ENCODE data around the gene SP3. TPM values are rescaled to one million over a fixed set of nuclear protein-coding genes. Genes with fewer than 3 reads are reported as not detected.
A peak's percentile ranks its signal among the peaks of the same experiment; 100 is the strongest.

The SP3 gene
- 96.9 and 110 TPM in 2 replicates for total RNA-seq (2014; rRNA removed; shearing (Covaris generic))
- 21.9 and 24.1 TPM in 2 replicates for polyA plus RNA-seq (2016; fragmentation: Nextera tagmentation; extraction: Ambion mirVana)
- long read RNA-seq, full-length matches to known transcripts: 7 of 11 reads
- long read RNA-seq, partial matches to known transcripts: 3 of 11 reads
- long read RNA-seq, other reads (novel, unspliced or antisense): 1 of 11 reads

DNA sequence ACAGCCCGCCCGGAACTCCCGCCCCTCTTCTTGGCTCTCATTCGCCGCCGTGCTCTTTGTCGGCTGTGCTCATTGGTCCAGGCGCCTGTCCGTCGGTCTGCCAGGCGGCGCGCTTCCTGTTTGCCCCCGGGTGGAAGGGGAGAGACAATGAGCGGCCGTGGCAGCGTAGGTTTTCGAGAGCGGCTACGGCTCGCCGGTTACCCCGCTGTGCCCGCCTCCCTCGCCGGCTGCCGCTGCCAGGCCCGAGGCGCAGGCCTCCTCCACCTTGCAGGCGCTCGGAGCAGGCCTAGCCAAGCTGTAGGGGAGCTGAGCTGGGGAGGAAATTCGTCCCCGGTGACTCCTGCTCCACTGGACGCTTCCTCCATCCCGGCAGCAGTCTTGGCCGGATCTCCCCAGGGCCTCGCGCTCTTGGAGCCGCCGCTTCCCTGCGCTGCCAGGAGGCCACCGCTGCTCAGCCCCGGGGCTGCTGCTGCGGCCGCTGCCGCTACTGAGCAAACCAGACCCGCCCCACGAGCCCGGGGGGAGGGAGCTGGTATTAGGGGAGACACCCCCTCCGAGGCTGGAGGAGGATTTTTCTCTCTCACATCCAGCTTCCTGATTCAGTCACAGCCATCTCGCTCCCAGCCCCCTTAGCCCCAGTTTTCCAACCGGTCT is at the start of gene SP3:
SP3 (minus strand) TSS at position 2 of the 654 bp plus-strand sequence. CDS start 202 bp downstream, outside the sequence.
- H3F3A ChIP-seq (replicated peaks; ENCODE audit: low read depth): no peaks in the 10 kb centered on the region; the same call in 1 of the 2 replicates
- TF ChIP-seq CREB1 (CRISPR knock-in tag; IDR thresholded peaks at IDR 0.05; ENCODE audit: low read depth): no peak
- TF ChIP-seq ZNF114 (CRISPR knock-in tag; IDR thresholded peaks at IDR 0.05): no peak
- TF ChIP-seq, protein P1, sequence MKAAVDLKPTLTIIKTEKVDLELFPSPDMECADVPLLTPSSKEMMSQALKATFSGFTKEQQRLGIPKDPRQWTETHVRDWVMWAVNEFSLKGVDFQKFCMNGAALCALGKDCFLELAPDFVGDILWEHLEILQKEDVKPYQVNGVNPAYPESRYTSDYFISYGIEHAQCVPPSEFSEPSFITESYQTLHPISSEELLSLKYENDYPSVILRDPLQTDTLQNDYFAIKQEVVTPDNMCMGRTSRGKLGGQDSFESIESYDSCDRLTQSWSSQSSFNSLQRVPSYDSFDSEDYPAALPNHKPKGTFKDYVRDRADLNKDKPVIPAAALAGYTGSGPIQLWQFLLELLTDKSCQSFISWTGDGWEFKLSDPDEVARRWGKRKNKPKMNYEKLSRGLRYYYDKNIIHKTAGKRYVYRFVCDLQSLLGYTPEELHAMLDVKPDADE (IDR thresholded peaks at IDR 0.05): no peak
- no peak for TF ChIP-seq ZNF331 (CRISPR knock-in tag; IDR thresholded peaks at IDR 0.05; ENCODE audit: low read depth)
- TF ChIP-seq, protein P2, sequence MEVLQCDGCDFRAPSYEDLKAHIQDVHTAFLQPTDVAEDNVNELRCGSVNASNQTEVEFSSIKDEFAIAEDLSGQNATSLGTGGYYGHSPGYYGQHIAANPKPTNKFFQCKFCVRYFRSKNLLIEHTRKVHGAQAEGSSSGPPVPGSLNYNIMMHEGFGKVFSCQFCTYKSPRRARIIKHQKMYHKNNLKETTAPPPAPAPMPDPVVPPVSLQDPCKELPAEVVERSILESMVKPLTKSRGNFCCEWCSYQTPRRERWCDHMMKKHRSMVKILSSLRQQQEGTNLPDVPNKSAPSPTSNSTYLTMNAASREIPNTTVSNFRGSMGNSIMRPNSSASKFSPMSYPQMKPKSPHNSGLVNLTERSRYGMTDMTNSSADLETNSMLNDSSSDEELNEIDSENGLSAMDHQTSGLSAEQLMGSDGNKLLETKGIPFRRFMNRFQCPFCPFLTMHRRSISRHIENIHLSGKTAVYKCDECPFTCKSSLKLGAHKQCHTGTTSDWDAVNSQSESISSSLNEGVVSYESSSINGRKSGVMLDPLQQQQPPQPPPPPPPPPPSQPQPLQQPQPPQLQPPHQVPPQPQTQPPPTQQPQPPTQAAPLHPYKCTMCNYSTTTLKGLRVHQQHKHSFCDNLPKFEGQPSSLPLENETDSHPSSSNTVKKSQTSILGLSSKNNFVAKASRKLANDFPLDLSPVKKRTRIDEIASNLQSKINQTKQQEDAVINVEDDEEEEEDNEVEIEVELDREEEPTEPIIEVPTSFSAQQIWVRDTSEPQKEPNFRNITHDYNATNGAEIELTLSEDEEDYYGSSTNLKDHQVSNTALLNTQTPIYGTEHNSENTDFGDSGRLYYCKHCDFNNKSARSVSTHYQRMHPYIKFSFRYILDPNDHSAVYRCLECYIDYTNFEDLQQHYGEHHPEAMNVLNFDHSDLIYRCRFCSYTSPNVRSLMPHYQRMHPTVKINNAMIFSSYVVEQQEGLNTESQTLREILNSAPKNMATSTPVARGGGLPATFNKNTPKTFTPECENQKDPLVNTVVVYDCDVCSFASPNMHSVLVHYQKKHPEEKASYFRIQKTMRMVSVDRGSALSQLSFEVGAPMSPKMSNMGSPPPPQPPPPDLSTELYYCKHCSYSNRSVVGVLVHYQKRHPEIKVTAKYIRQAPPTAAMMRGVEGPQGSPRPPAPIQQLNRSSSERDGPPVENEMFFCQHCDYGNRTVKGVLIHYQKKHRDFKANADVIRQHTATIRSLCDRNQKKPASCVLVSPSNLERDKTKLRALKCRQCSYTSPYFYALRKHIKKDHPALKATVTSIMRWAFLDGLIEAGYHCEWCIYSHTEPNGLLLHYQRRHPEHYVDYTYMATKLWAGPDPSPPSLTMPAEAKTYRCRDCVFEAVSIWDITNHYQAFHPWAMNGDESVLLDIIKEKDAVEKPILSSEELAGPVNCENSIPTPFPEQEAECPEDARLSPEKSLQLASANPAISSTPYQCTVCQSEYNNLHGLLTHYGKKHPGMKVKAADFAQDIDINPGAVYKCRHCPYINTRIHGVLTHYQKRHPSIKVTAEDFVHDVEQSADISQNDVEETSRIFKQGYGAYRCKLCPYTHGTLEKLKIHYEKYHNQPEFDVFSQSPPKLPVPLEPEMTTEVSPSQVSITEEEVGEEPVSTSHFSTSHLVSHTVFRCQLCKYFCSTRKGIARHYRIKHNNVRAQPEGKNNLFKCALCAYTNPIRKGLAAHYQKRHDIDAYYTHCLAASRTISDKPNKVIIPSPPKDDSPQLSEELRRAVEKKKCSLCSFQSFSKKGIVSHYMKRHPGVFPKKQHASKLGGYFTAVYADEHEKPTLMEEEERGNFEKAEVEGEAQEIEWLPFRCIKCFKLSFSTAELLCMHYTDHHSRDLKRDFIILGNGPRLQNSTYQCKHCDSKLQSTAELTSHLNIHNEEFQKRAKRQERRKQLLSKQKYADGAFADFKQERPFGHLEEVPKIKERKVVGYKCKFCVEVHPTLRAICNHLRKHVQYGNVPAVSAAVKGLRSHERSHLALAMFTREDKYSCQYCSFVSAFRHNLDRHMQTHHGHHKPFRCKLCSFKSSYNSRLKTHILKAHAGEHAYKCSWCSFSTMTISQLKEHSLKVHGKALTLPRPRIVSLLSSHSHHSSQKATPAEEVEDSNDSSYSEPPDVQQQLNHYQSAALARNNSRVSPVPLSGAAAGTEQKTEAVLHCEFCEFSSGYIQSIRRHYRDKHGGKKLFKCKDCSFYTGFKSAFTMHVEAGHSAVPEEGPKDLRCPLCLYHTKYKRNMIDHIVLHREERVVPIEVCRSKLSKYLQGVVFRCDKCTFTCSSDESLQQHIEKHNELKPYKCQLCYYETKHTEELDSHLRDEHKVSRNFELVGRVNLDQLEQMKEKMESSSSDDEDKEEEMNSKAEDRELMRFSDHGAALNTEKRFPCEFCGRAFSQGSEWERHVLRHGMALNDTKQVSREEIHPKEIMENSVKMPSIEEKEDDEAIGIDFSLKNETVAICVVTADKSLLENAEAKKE (CRISPR knock-in tag; IDR thresholded peaks at IDR 0.05): no peak
- no peak for TF ChIP-seq NANOG (IDR thresholded peaks at IDR 0.05; ENCODE audit: borderline replicate concordance)
- TF ChIP-seq POLR2AphosphoS5 (IDR thresholded peaks at IDR 0.05; ENCODE audit: low read depth): no peak; the same call in none of the 2 replicates
- no peak for TF ChIP-seq REST (IDR thresholded peaks at IDR 0.05; ENCODE audit: unreplicated experiment)
- no peaks in the 10 kb centered on the region for H3K27me3 ChIP-seq (ENCODE audit: insufficient read depth)
- DNase-seq (ENCODE audit: low spot score) (peak; percentile 97), ATAC-seq (peak; percentile 85)
- H3K27me3 Mint-ChIP-seq (ENCODE audit: insufficient read depth, low read depth, poor library complexity): peaks cover 11% of the 10 kb centered on the region
- no peaks in the 10 kb centered on the region for H3K9me2 ChIP-seq (ENCODE audit: insufficient read depth)
- H3K4me1 ChIP-seq (ENCODE audit: insufficient read depth): peaks cover 30% of the 10 kb centered on the region
- H3K27ac Mint-ChIP-seq: peak within 1 kb of the TSS; percentile 98
- peak within 1 kb of the TSS; percentile 72 for H3K4me3 ChIP-seq
- peak within 1 kb of the TSS; percentile 97 for H3K27ac ChIP-seq (ENCODE audit: low read depth)
- peak within 1 kb of the TSS; percentile 85 for H3K4me2 ChIP-seq
- H3K79me2 ChIP-seq (replicated peaks; ENCODE audit: insufficient read depth): peaks cover 41% of the 10 kb centered on the region
- peaks cover 39% of the 10 kb centered on the region for H3K4me1 Mint-ChIP-seq
- peaks cover 23% of the 10 kb centered on the region for H3K36me3 Mint-ChIP-seq (ENCODE audit: low read depth)
- H4K20me1 ChIP-seq (replicated peaks; ENCODE audit: insufficient read depth): 0 out of 2 replicates have a peak, but pooled peaks cover 6% of the 10 kb centered on the region
- H3K4me3 Mint-ChIP-seq: peak within 1 kb of the TSS; percentile 91
- 0 out of 2 replicates have a peak, but pooled peaks cover 5% of the 10 kb centered on the region for H3K36me3 ChIP-seq (ENCODE audit: insufficient read depth)
- peak within 1 kb of the TSS; percentile 11; the same call in 1 of the 2 replicates for H2AFZ ChIP-seq
- peaks cover 4% of the 10 kb centered on the region; the same call in 2 of the 3 replicates for H3K9me3 Mint-ChIP-seq

Data from GM23338 (cell line).